ENCODE measurements around the gene CARD11. TPM values are rescaled to one million over a fixed set of nuclear protein-coding genes. Genes with fewer than 3 reads are reported as not detected.

Gene CARD11
- total RNA-seq, 1 donor from 2014 or later, result 9.3 TPM

DNA sequence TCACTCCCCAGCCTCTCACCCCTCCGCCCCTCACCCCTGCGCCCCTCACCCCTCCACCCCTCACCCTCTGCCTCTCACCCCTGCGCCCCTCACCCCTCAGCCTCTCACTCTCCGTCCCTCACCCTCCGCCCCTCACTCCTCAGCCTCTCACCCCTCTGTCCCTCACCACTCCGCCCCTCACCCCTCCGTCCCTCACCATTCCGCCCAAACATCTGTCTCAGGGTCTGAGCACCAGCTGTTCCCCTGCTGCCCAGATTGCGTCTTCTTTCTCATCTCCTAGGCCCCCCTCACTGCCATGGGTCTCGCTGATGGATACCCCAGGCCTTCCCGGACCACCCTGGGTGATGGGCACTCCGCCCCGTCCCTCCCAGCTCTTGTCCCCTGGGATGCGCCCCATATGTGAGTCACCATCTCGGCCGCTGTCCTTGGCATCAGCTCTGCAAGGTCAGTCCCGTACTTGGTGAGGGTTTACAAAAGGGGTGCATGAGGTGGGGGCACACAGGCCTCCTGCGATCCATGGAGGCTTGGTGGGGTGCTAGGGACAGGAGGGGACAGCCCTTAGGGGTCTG is 134.1 kb downstream of the CARD11 start:
- Mint-ChIP-seq H3K27me3 (ENCODE audit: low read depth) (no peaks in the 10 kb centered on the region), H3K4me1 (no peaks in the 10 kb centered on the region), H3K4me3 (no peak overlapping the region), H3K27ac (no peak overlapping the region), H3K9me3 (peaks cover 4% of the 10 kb centered on the region), H3K36me3 (no peaks in the 10 kb centered on the region)
- no peak for DNase-seq (ENCODE audit: low spot score in 2 of 2, unreplicated experiment in 2 of 2)
- TF ChIP-seq, protein P1, sequence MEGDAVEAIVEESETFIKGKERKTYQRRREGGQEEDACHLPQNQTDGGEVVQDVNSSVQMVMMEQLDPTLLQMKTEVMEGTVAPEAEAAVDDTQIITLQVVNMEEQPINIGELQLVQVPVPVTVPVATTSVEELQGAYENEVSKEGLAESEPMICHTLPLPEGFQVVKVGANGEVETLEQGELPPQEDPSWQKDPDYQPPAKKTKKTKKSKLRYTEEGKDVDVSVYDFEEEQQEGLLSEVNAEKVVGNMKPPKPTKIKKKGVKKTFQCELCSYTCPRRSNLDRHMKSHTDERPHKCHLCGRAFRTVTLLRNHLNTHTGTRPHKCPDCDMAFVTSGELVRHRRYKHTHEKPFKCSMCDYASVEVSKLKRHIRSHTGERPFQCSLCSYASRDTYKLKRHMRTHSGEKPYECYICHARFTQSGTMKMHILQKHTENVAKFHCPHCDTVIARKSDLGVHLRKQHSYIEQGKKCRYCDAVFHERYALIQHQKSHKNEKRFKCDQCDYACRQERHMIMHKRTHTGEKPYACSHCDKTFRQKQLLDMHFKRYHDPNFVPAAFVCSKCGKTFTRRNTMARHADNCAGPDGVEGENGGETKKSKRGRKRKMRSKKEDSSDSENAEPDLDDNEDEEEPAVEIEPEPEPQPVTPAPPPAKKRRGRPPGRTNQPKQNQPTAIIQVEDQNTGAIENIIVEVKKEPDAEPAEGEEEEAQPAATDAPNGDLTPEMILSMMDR (IDR thresholded peaks at IDR 0.05; ENCODE audit: unreplicated experiment), result no peak

DNA sequence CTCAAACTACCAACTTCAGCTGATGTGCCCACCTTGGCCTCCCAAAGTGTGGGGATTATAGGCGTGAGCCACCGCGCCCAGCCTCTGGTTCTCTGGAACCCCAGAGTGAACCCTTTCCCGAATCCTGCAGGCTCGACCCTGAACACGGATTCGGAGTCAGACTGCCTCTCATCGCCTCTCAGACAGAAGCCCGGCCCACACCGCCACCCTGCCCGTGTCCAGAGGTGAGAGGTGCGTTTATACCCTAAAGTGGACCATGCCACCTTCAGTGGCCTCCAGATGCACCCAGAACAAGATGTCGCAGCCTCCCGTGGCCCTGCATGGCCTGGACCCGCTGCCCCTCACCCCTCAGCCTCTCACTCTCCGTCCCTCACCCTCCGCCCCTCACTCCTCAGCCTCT is 134.6 kb downstream of the CARD11 start:
- Mint-ChIP-seq H3K4me1 (no peaks in the 10 kb centered on the region), H3K27ac (no peak overlapping the region), H3K36me3 (no peaks in the 10 kb centered on the region), H3K4me3 (no peak overlapping the region), H3K27me3 (ENCODE audit: low read depth) (no peaks in the 10 kb centered on the region), H3K9me3 (peaks cover 4% of the 10 kb centered on the region)
- no peak for DNase-seq (ENCODE audit: low spot score in 2 of 2, unreplicated experiment in 2 of 2)
- TF ChIP-seq, protein P1 (IDR thresholded peaks at IDR 0.05; ENCODE audit: unreplicated experiment), result no peak

DNA sequence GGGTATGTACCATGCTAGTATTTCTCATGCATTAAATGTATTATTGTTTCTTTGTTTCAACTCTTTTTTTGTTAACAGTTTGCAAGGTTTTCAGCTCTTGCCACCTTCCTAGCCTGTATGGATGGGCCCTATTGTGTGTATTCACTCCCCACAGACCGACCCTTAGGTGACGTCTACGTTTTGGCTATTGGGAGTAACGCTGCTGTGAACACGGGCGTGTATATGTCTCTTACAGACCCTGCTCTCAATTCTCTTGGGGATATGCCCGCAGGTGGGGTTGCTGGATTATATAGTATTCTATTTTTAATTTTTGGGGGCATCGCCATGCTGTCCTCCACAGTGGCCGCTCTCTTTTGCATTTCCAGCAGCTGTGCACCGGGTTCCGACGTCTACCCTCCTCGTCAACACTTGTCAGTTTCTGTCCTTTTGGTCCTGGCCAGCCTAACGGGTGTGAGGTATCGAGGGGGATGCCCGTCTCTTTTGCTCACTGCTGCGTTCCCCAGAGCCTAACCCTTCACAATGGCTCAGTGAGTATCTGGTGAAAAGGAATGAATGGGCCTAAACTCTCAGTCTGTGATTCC is 135.5 kb downstream of the CARD11 start:
- TF ChIP-seq, protein P1 (IDR thresholded peaks at IDR 0.05; ENCODE audit: unreplicated experiment), result no peak
- H3K4me3 Mint-ChIP-seq, result no peak overlapping the region
- no peaks in the 10 kb centered on the region for H3K4me1 Mint-ChIP-seq

DNA sequence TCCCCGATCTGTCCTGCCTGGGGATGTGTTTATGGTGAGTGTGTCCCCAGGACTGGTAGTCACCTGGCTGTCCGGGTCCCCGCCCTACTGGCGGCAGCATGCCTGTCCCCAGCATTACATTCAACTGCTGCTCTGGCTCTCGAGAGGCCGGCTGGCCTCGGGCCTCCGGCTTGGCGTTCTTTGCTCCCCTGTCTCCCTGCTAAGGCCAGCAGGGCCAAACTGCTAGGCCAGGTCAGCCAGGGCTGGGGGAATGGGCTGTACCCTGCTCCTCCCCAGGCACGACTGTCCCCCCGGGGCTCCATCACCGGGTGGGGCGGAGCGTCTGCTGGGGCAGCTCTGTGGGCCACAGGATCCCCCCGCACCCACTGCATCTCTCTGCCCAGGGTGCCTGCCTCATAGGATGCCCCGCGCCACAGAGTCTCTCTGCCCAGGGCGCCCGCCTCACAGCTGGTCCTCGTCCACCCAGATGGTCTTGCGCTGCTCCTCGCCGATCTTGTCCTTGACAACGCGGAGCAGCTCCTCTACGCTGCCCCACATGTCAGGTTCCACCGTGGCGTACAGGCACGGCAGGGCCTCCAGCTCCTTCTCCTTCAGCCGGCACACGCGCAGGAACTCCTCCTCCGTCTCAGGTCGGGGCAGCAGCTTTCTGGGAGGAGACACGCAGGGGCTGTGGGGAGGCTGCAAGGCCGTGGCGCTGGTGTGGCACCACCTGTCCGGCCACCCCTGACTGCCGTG is 137.3 kb downstream of the CARD11 start:
- Mint-ChIP-seq H3K36me3 (no peaks in the 10 kb centered on the region), H3K4me3 (no peak overlapping the region), H3K9me3 (peaks cover 4% of the 10 kb centered on the region), H3K27me3 (ENCODE audit: low read depth) (no peaks in the 10 kb centered on the region), H3K4me1 (no peaks in the 10 kb centered on the region), H3K27ac (no peak overlapping the region)
- DNase-seq (ENCODE audit: low spot score in 2 of 2, unreplicated experiment in 2 of 2), result no peak
- TF ChIP-seq, protein P1 (IDR thresholded peaks at IDR 0.05; ENCODE audit: unreplicated experiment), result no peak

More for the DNA sequence above, 135.5 kb downstream of the CARD11 start:
- H3K27me3 Mint-ChIP-seq (ENCODE audit: low read depth), result no peaks in the 10 kb centered on the region
- DNase-seq (ENCODE audit: low spot score in 2 of 2, unreplicated experiment in 2 of 2), result no peak
- peaks cover 4% of the 10 kb centered on the region for H3K9me3 Mint-ChIP-seq
- H3K27ac Mint-ChIP-seq, result no peak overlapping the region
- no peaks in the 10 kb centered on the region for H3K36me3 Mint-ChIP-seq

DNA sequence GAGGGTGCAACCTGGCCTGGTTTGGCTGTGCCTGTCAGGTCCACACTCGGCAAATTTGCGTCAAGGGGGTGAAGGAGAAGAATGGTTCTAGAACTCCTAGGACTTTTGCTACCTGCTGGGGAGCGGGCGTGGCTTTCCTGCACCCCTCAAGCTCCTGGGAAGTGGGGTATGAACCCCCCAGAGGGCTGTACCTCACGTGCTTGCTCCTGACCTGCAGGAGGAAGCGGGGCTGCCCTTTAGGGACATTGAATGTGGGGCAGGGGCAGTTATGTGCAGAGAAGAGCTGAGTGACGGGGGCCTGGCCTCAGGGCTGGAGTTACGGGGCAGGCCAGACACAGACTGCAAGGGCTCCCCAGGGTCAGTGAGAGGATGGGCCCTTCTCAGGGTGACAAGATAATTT is 138.2 kb downstream of the CARD11 start:
- TF ChIP-seq, protein P1 (IDR thresholded peaks at IDR 0.05; ENCODE audit: unreplicated experiment), result no peak
- no peaks in the 10 kb centered on the region for H3K27me3 Mint-ChIP-seq (ENCODE audit: low read depth)
- H3K4me1 Mint-ChIP-seq, result no peaks in the 10 kb centered on the region
- H3K36me3 Mint-ChIP-seq, result no peaks in the 10 kb centered on the region
- no peak overlapping the region for H3K27ac Mint-ChIP-seq
- peaks cover 4% of the 10 kb centered on the region for H3K9me3 Mint-ChIP-seq
- H3K4me3 Mint-ChIP-seq, result no peak overlapping the region
- DNase-seq (ENCODE audit: low spot score in 2 of 2, unreplicated experiment in 2 of 2), result no peak
